ENCODE results near the gene PCSK2. TPM values are rescaled to one million over a fixed set of nuclear protein-coding genes. Genes with fewer than 3 reads are reported as not detected.

PCSK2 gene
- total RNA-seq, 1 donor: not detected

DNA sequence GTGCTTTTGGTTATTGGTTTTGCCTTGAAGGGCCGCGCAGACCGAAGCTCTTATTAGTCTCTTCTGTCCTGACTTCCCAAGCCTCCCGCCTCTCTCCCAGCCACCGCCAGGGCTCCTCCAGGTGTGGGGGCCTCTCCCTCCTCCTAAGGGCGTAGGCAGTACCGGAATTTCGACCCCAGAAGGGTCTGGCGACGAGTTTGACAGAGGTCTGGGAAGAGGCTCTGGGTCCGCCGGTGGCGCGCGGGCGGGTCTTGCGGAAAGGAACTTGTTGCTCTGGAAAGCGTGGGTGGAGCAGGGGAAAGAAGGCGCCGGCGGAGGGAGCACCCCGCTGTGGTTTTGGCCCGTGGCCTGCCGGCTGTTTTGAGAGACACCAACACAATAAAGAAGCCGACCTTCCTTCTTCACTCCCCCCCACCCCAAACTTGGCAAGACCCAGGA is 1.8 kb downstream of the PCSK2 start:
- H3K27me3 ChIP-seq (ENCODE audit: insufficient read depth, low read length): peaks cover 34% of the 10 kb centered on the region
- H3K4me3 ChIP-seq (ENCODE audit: insufficient read depth, low read length): no peak overlapping the region
- no peaks in the 10 kb centered on the region for H3K9me3 ChIP-seq (ENCODE audit: low read depth, low read length)
- no peak overlapping the region for H2AFZ ChIP-seq (ENCODE audit: low read length)
- H3K79me2 ChIP-seq (ENCODE audit: insufficient read depth, low read length): no peaks in the 10 kb centered on the region
- no peaks in the 10 kb centered on the region for H3K36me3 ChIP-seq (ENCODE audit: insufficient read depth, low read length)
- no peaks in the 10 kb centered on the region for H4K20me1 ChIP-seq (ENCODE audit: insufficient read depth, low read length)
- peaks cover 3% of the 10 kb centered on the region for H3K4me1 ChIP-seq (ENCODE audit: insufficient read depth, low read length)
- DNase-seq (ENCODE audit: insufficient read length, low spot score, missing footprints): no peak
- no peak overlapping the region for H3K4me2 ChIP-seq (ENCODE audit: insufficient read depth, low read length)
- TF ChIP-seq CTCF (IDR thresholded peaks at IDR 0.05; ENCODE audit: extremely low read depth, low read depth, low read length): no peak
- no peak overlapping the region for H3K27ac ChIP-seq (ENCODE audit: low read depth, low read length)

- DNase-seq (ENCODE audit: insufficient read length, low spot score, missing footprints): no peak
- H3K9me3 ChIP-seq (ENCODE audit: low read depth, low read length): no peaks in the 10 kb centered on the region
- no peak for TF ChIP-seq CTCF (IDR thresholded peaks at IDR 0.05; ENCODE audit: extremely low read depth, low read depth, low read length)
- peaks cover 34% of the 10 kb centered on the region for H3K27me3 ChIP-seq (ENCODE audit: insufficient read depth, low read length)
- H2AFZ ChIP-seq (ENCODE audit: low read length): no peak overlapping the region
- H3K4me3 ChIP-seq (ENCODE audit: insufficient read depth, low read length): no peak overlapping the region
- no peaks in the 10 kb centered on the region for H3K36me3 ChIP-seq (ENCODE audit: insufficient read depth, low read length)
- H4K20me1 ChIP-seq (ENCODE audit: insufficient read depth, low read length): no peaks in the 10 kb centered on the region
- no peaks in the 10 kb centered on the region for H3K79me2 ChIP-seq (ENCODE audit: insufficient read depth, low read length)
- H3K4me2 ChIP-seq (ENCODE audit: insufficient read depth, low read length): no peak overlapping the region
- peaks cover 3% of the 10 kb centered on the region for H3K4me1 ChIP-seq (ENCODE audit: insufficient read depth, low read length)
- H3K27ac ChIP-seq (ENCODE audit: low read depth, low read length): no peak overlapping the region
These were observed 2.4 kb downstream of the PCSK2 start for GRCh38 chr20:17229256-17229655.

DNA sequence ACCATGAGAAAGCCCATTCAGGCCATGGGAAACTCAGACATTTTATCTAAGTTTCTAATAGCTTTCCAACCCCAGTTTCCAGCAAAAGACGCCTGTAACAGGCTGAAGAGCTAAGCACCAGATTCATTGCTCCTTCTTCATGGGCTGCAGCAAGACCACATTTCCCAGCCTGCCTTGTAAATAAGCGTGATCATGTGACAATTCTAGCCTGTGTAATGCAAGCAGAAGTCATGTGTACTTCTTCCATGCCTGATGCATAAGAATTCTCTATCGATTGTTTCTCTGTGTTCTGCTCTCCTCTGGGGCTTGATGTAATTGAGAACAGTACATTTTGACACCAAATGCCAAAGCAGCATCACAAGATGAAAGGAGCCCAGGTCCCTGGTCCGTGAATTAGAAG is 6.8 kb downstream of the PCSK2 start:
- no peak for TF ChIP-seq CTCF (IDR thresholded peaks at IDR 0.05; ENCODE audit: extremely low read depth, low read depth, low read length)
- H3K4me1 ChIP-seq (ENCODE audit: insufficient read depth, low read length): no peaks in the 10 kb centered on the region

GRCh38 chr20:17236766-17237165 is 9.9 kb downstream of the PCSK2 start:
- no peak for DNase-seq (ENCODE audit: insufficient read length, low spot score, missing footprints)
- H3K79me2 ChIP-seq (ENCODE audit: insufficient read depth, low read length): no peaks in the 10 kb centered on the region
- no peaks in the 10 kb centered on the region for H3K36me3 ChIP-seq (ENCODE audit: insufficient read depth, low read length)
- no peak for TF ChIP-seq CTCF (IDR thresholded peaks at IDR 0.05; ENCODE audit: extremely low read depth, low read depth, low read length)
- no peaks in the 10 kb centered on the region for H3K9me3 ChIP-seq (ENCODE audit: low read depth, low read length)
- H3K4me1 ChIP-seq (ENCODE audit: insufficient read depth, low read length): no peaks in the 10 kb centered on the region
- H3K27me3 ChIP-seq (ENCODE audit: insufficient read depth, low read length): no peaks in the 10 kb centered on the region
- H3K4me3 ChIP-seq (ENCODE audit: insufficient read depth, low read length): no peak overlapping the region
- H3K27ac ChIP-seq (ENCODE audit: low read depth, low read length): no peak overlapping the region
- no peak overlapping the region for H2AFZ ChIP-seq (ENCODE audit: low read length)
- H3K4me2 ChIP-seq (ENCODE audit: insufficient read depth, low read length): no peak overlapping the region
- no peaks in the 10 kb centered on the region for H4K20me1 ChIP-seq (ENCODE audit: insufficient read depth, low read length)

More for the DNA sequence above, 6.8 kb downstream of the PCSK2 start:
- Histone ChIP-seq H3K27ac (ENCODE audit: low read depth, low read length) (no peak overlapping the region), H3K36me3 (ENCODE audit: insufficient read depth, low read length) (no peaks in the 10 kb centered on the region), H2AFZ (ENCODE audit: low read length) (no peak overlapping the region), H3K4me3 (ENCODE audit: insufficient read depth, low read length) (no peak overlapping the region), H3K79me2 (ENCODE audit: insufficient read depth, low read length) (no peaks in the 10 kb centered on the region), H3K9me3 (ENCODE audit: low read depth, low read length) (no peaks in the 10 kb centered on the region), H3K4me2 (ENCODE audit: insufficient read depth, low read length) (no peak overlapping the region), H4K20me1 (ENCODE audit: insufficient read depth, low read length) (no peaks in the 10 kb centered on the region), H3K27me3 (ENCODE audit: insufficient read depth, low read length) (peaks cover 6% of the 10 kb centered on the region)
- no peak for DNase-seq (ENCODE audit: insufficient read length, low spot score, missing footprints)

Data from osteoblast (primary cell).